GM23338 (cell line): ENCODE measurements around the gene ATAD5. TPM values are rescaled to one million over a fixed set of nuclear protein-coding genes. Genes with fewer than 3 reads are reported as not detected.

Source experiments
- ATAC-seq: fragments of 200-7000 bp; cut with Tn5 transposase; 3 replicates; pipeline ENCODE4 v1.9.1; 2020
- DNase-seq: peaks from one replicate; pipeline ENCODE4 v3.0.0-alpha.2; 2015; ENCODE audit warnings: low spot score
- H2AFZ ChIP-seq: fragments of 200-600 bp; sonication (generic); 2 replicates; pipeline ENCODE4 v1.8.0; 2016; ENCODE audit warnings: antibody characterized with exemption, mild to moderate bottlenecking, moderate library complexity
- H3F3A ChIP-seq: fragments of 200-600 bp; sonication (generic); replicated peaks from 2 replicates; pipeline ENCODE4 v1.8.0; 2017; ENCODE audit warnings: antibody characterized with exemption, mixed run types, low read depth
- H3K27ac ChIP-seq: fragments of 200-600 bp; sonication (generic); 2 replicates; pipeline ENCODE4 v1.6.1; 2016; ENCODE audit warnings: low read depth
- H3K27me3 ChIP-seq: fragments of 200-600 bp; sonication (generic); 2 replicates; pipeline ENCODE4 v1.8.0; 2016; ENCODE audit warnings: mild to moderate bottlenecking, mixed run types, moderate library complexity; ENCODE audit not compliant: insufficient read depth
- H3K36me3 ChIP-seq: fragments of 200-600 bp; sonication (generic); 2 replicates; pipeline ENCODE4 v1.8.0; 2016; ENCODE audit warnings: mild to moderate bottlenecking; ENCODE audit not compliant: insufficient read depth
- H3K4me1 ChIP-seq: fragments of 200-600 bp; sonication (generic); 2 replicates; pipeline ENCODE4 v1.8.0; 2016; ENCODE audit warnings: mild to moderate bottlenecking, moderate library complexity; ENCODE audit not compliant: insufficient read depth
- H3K4me2 ChIP-seq: fragments of 200-600 bp; sonication (generic); 2 replicates; pipeline ENCODE4 v1.7.1; 2017; ENCODE audit warnings: mixed run types
- H3K4me3 ChIP-seq: fragments of 200-600 bp; sonication (generic); 2 replicates; pipeline ENCODE4 v1.6.1; 2016; ENCODE audit warnings: mixed run types
- H3K79me2 ChIP-seq: fragments of 200-600 bp; sonication (generic); replicated peaks from 2 replicates; pipeline ENCODE4 v1.8.0; 2017; ENCODE audit warnings: mild to moderate bottlenecking; ENCODE audit not compliant: insufficient read depth
- H3K9me2 ChIP-seq: fragments of 200-600 bp; sonication (generic); 2 replicates; pipeline ENCODE4 v1.8.0; 2017; ENCODE audit not compliant: insufficient read depth
- H4K20me1 ChIP-seq: fragments of 200-600 bp; sonication (generic); replicated peaks from 2 replicates; pipeline ENCODE4 v1.8.0; 2017; ENCODE audit warnings: mild to moderate bottlenecking; ENCODE audit not compliant: insufficient read depth
- H3K27ac Mint-ChIP-seq: 2 replicates; pipeline ENCODE4 v1.8.0; 2020; ENCODE audit warnings: inconsistent platforms, mild to moderate bottlenecking, moderate library complexity, mixed read lengths
- H3K27me3 Mint-ChIP-seq: 3 replicates; pipeline ENCODE4 v1.8.0; 2022; ENCODE audit warnings: low read depth, mild to moderate bottlenecking, moderate library complexity, mixed read lengths, inconsistent platforms; ENCODE audit not compliant: insufficient read depth, poor library complexity
- H3K36me3 Mint-ChIP-seq: 3 replicates; pipeline ENCODE4 v1.8.0; 2021; ENCODE audit warnings: low read depth, mild to moderate bottlenecking, inconsistent platforms, moderate library complexity, mixed read lengths
- H3K4me1 Mint-ChIP-seq: 3 replicates; pipeline ENCODE4 v1.8.0; 2020; ENCODE audit warnings: mild to moderate bottlenecking, inconsistent platforms, mixed read lengths
- H3K4me3 Mint-ChIP-seq: 3 replicates; pipeline ENCODE4 v1.8.0; 2021; ENCODE audit warnings: moderate library complexity, mild to moderate bottlenecking, inconsistent platforms, mixed read lengths
- H3K9me3 Mint-ChIP-seq: 3 replicates; pipeline ENCODE4 v1.8.0; 2020; ENCODE audit warnings: moderate library complexity, mild to moderate bottlenecking, inconsistent platforms, mixed read lengths
- CREB1 ChIP-seq: fragments of 250-450 bp; sonication (Bioruptor Pico); IDR thresholded peaks from 2 replicates; pipeline ENCODE4 v1.5.0; 2020; ENCODE audit warnings: low read depth, mild to moderate bottlenecking, moderate library complexity
- EZH2phosphoT487 ChIP-seq: fragments of 200-600 bp; sonication (generic); IDR thresholded peaks from one replicate; pipeline ENCODE4 v1.8.1; 2018; ENCODE audit warnings: antibody characterized with exemption; ENCODE audit not compliant: unreplicated experiment
- JUNB ChIP-seq: IDR thresholded peaks from one replicate; pipeline ENCODE4 v1.6.1; 2016; ENCODE audit warnings: antibody characterized with exemption; ENCODE audit not compliant: unreplicated experiment
- POLR2AphosphoS5 ChIP-seq: IDR thresholded peaks from 2 replicates; pipeline ENCODE4 v1.6.1; 2016; ENCODE audit warnings: antibody characterized with exemption, low read depth
- STAT1 ChIP-seq: IDR thresholded peaks from one replicate; pipeline ENCODE4 v1.6.1; 2016; ENCODE audit warnings: antibody characterized with exemption; ENCODE audit not compliant: unreplicated experiment
- ZNF114 ChIP-seq: fragments of 250-450 bp; sonication (Bioruptor Pico); IDR thresholded peaks from 2 replicates; pipeline ENCODE4 v1.5.0; 2020; ENCODE audit warnings: mild to moderate bottlenecking, moderate library complexity
- ZNF331 ChIP-seq: fragments of 250-450 bp; sonication (Bioruptor Pico); IDR thresholded peaks from 2 replicates; pipeline ENCODE4 v1.5.0; 2020; ENCODE audit warnings: low read depth, mild to moderate bottlenecking, moderate library complexity
- polyA plus RNA-seq: library from polyadenylated mRNA; unstranded; fragments of >200 nt; fragmentation: Nextera tagmentation; extraction: Ambion mirVana; gene quantifications from 2 replicates; pipeline ENCODE4 v1.2.1, GENCODE V29; 2016
- total RNA-seq: library from RNA; depleted of rRNA; stranded (reverse); fragments of >200 nt; shearing (Covaris generic); gene quantifications from 2 replicates; pipeline ENCODE4 v1.2.3, GENCODE V29; 2014
- TF ChIP-seq, protein P1 (sequence below): IDR thresholded peaks from one replicate; pipeline ENCODE4 v1.6.1; 2018; ENCODE audit warnings: antibody characterized with exemption; ENCODE audit not compliant: unreplicated experiment
- TF ChIP-seq, protein P2 (sequence below): IDR thresholded peaks from 2 replicates; pipeline ENCODE4 v1.6.1; 2016; ENCODE audit warnings: antibody characterized with exemption
- TF ChIP-seq, protein P3 (sequence below), 2 experiments: fragments of 200-600 bp in 1 of 2; sonication (generic) in 1 of 2; conservative IDR thresholded peaks; 2 replicates each; pipeline versions ENCODE4 v1.5.1 to v1.6.1; 2016 to 2017; ENCODE audit warnings: antibody characterized with exemption in 2 of 2, low read depth in 2 of 2, mild to moderate bottlenecking in 2 of 2, moderate library complexity in 1 of 2

The ATAD5 gene
- total and polyA plus RNA-seq, 2 experiments from 2014 or later: 24.2 to 30.9 TPM

DNA sequence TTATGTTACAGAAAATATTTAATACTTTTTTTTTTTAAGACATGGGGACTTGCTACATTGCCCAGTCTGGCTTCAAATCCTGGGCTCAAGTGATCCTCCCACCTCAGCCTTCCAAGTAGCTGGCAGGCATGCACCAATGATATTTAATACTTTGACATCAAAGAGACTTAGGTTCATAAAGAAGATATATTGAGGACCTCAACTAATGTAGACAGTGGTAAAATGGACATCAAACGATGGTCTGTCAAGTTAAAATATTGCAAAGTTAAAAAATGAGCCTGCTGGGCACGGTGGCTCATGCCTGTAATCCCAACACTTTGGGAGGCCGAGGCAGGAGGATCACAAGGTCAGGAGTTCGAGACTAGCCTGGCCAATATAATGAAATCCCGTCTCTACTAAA lies 65.5 kb downstream of the ATAD5 start:
- H3K9me3 Mint-ChIP-seq: no peaks in the 10 kb centered on the region
- no peak for ATAC-seq
- H3K36me3 ChIP-seq: peaks cover 12% of the 10 kb centered on the region
- H3K27me3 ChIP-seq: no peaks in the 10 kb centered on the region
- no peaks in the 10 kb centered on the region for H3K4me1 Mint-ChIP-seq
- H3K27me3 Mint-ChIP-seq: no peaks in the 10 kb centered on the region
- H3K4me3 ChIP-seq: no peak overlapping the region
- peaks cover 32% of the 10 kb centered on the region for H3K36me3 Mint-ChIP-seq
- peaks cover 5% of the 10 kb centered on the region; the same call in 1 of the 2 replicates for H4K20me1 ChIP-seq
- no peaks in the 10 kb centered on the region for H3K9me2 ChIP-seq
- no peak overlapping the region for H3K4me3 Mint-ChIP-seq
- H3F3A ChIP-seq: peaks cover 4% of the 10 kb centered on the region; the same call in 1 of the 2 replicates
- H3K27ac Mint-ChIP-seq: no peak overlapping the region
- H3K4me1 ChIP-seq: no peaks in the 10 kb centered on the region
- DNase-seq: no peak
- H3K79me2 ChIP-seq: no peaks in the 10 kb centered on the region
- TF ChIP-seq POLR2AphosphoS5: no peak
- TF ChIP-seq JUNB: no peak
- no peak for TF ChIP-seq ZNF114 (CRISPR knock-in tag)
- TF ChIP-seq, protein P1, sequence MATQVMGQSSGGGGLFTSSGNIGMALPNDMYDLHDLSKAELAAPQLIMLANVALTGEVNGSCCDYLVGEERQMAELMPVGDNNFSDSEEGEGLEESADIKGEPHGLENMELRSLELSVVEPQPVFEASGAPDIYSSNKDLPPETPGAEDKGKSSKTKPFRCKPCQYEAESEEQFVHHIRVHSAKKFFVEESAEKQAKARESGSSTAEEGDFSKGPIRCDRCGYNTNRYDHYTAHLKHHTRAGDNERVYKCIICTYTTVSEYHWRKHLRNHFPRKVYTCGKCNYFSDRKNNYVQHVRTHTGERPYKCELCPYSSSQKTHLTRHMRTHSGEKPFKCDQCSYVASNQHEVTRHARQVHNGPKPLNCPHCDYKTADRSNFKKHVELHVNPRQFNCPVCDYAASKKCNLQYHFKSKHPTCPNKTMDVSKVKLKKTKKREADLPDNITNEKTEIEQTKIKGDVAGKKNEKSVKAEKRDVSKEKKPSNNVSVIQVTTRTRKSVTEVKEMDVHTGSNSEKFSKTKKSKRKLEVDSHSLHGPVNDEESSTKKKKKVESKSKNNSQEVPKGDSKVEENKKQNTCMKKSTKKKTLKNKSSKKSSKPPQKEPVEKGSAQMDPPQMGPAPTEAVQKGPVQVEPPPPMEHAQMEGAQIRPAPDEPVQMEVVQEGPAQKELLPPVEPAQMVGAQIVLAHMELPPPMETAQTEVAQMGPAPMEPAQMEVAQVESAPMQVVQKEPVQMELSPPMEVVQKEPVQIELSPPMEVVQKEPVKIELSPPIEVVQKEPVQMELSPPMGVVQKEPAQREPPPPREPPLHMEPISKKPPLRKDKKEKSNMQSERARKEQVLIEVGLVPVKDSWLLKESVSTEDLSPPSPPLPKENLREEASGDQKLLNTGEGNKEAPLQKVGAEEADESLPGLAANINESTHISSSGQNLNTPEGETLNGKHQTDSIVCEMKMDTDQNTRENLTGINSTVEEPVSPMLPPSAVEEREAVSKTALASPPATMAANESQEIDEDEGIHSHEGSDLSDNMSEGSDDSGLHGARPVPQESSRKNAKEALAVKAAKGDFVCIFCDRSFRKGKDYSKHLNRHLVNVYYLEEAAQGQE: no peak
- TF ChIP-seq EZH2phosphoT487: no peak
- no peak for TF ChIP-seq ZNF331 (CRISPR knock-in tag)
- TF ChIP-seq, protein P2, sequence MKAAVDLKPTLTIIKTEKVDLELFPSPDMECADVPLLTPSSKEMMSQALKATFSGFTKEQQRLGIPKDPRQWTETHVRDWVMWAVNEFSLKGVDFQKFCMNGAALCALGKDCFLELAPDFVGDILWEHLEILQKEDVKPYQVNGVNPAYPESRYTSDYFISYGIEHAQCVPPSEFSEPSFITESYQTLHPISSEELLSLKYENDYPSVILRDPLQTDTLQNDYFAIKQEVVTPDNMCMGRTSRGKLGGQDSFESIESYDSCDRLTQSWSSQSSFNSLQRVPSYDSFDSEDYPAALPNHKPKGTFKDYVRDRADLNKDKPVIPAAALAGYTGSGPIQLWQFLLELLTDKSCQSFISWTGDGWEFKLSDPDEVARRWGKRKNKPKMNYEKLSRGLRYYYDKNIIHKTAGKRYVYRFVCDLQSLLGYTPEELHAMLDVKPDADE: no peak
- TF ChIP-seq STAT1: no peak
- TF ChIP-seq, protein P3, sequence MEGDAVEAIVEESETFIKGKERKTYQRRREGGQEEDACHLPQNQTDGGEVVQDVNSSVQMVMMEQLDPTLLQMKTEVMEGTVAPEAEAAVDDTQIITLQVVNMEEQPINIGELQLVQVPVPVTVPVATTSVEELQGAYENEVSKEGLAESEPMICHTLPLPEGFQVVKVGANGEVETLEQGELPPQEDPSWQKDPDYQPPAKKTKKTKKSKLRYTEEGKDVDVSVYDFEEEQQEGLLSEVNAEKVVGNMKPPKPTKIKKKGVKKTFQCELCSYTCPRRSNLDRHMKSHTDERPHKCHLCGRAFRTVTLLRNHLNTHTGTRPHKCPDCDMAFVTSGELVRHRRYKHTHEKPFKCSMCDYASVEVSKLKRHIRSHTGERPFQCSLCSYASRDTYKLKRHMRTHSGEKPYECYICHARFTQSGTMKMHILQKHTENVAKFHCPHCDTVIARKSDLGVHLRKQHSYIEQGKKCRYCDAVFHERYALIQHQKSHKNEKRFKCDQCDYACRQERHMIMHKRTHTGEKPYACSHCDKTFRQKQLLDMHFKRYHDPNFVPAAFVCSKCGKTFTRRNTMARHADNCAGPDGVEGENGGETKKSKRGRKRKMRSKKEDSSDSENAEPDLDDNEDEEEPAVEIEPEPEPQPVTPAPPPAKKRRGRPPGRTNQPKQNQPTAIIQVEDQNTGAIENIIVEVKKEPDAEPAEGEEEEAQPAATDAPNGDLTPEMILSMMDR (conservative IDR thresholded peaks at IDR 0.05; ENCODE audit: low read depth in 2 of 2): no peak
- no peak for TF ChIP-seq CREB1
- H3K4me2 ChIP-seq: no peak overlapping the region
- H3K27ac ChIP-seq: no peak overlapping the region
- H2AFZ ChIP-seq: no peak overlapping the region
